Measurements from ENCODE around the gene OR8D1. TPM values are rescaled to one million over a fixed set of nuclear protein-coding genes. Genes with fewer than 3 reads are reported as not detected.

OR8D1 gene
- total and polyA plus RNA-seq, 9 of the 15 experiments (the other 6 are each of a cell fraction or from before 2014, with no cell fraction given) = 0.08 to 0.55 TPM; not detected in 7

- TF ChIP-seq SMARCC2 (IDR thresholded peaks at IDR 0.05; ENCODE audit: low read depth) = peak; percentile 91; the same call in 1 of the 2 replicates
- no peak for TF ChIP-seq MYC (IDR thresholded peaks at IDR 0.05; ENCODE audit: low read depth, low read length)
- TF ChIP-seq MYC (CRISPR knock-in tag; IDR thresholded peaks at IDR 0.05; ENCODE audit: borderline replicate concordance, low read depth) = no peak
- no peak; a peak in 1 of 4 replicates for TF ChIP-seq RAD21 (CRISPR knock-in tag; conservative IDR thresholded peaks at IDR 0.05 in 1 of 2, IDR thresholded peaks at IDR 0.05 in 1 of 2)
- no peak for TF ChIP-seq KDM2B (CRISPR knock-in tag; IDR thresholded peaks at IDR 0.05)
- TF ChIP-seq CTCF (IDR thresholded peaks at IDR 0.05 in 2 of 3, conservative IDR thresholded peaks at IDR 0.05 in 1 of 3; ENCODE audit: insufficient read depth in 2 of 3, low read depth in 1 of 3, low read length in 3 of 3) = no peak
- TF ChIP-seq NFE2 (IDR thresholded peaks at IDR 0.05; ENCODE audit: low read depth) = peak; percentile 85
- TF ChIP-seq SMAD3 (CRISPR knock-in tag; conservative IDR thresholded peaks at IDR 0.05) = no peak
- peak; percentile 57 for TF ChIP-seq MAFK (IDR thresholded peaks at IDR 0.05; ENCODE audit: low read length)
- TF ChIP-seq PML (IDR thresholded peaks at IDR 0.05; ENCODE audit: low read length) = peak; percentile 86
- no peak for TF ChIP-seq ZNF24 (IDR thresholded peaks at IDR 0.05)
- TF ChIP-seq GTF2A2 (tag; IDR thresholded peaks at IDR 0.05) = no peak
- TF ChIP-seq GABPB2 (CRISPR knock-in tag; conservative IDR thresholded peaks at IDR 0.05) = no peak
- no peak for TF ChIP-seq ZFP36 (IDR thresholded peaks at IDR 0.05; ENCODE audit: low read depth, low read length, partially characterized antibody)
- no peak for TF ChIP-seq MIER1 (IDR thresholded peaks at IDR 0.05; ENCODE audit: low read depth)
- peak; percentile 74 for TF ChIP-seq STAT5A (IDR thresholded peaks at IDR 0.05; ENCODE audit: borderline replicate concordance, low read length)
- TF ChIP-seq MLLT1 (IDR thresholded peaks at IDR 0.05) = peak in 1 of 2 experiments; percentile 91; a peak in 2 of 4 replicates
- TF ChIP-seq TAL1 (IDR thresholded peaks at IDR 0.05) = peak; percentile 79
- no peak for TF ChIP-seq NFIX (CRISPR knock-in tag; IDR thresholded peaks at IDR 0.05; ENCODE audit: low read depth)
Measured at GRCh38 chr11:124276081-124276480, 37.7 kb downstream of the OR8D1 start (continued).

Measured in K562 (cell line).